K562 (cell line): ENCODE results near the gene P2RY6. TPM values are rescaled to one million over a fixed set of nuclear protein-coding genes. Genes with fewer than 3 reads are reported as not detected.

Source experiments
- KHSRP ChIP-seq: fragments of 450-650 bp; IDR thresholded peaks from 2 replicates; pipeline ENCODE4 v1.6.1; 2017
- KLF16 ChIP-seq: IDR thresholded peaks from 2 replicates; pipeline ENCODE4 v1.6.1; 2016; ENCODE audit warnings: antibody characterized with exemption
- RAD21 ChIP-seq, 2 experiments: fragments of 250-450 bp in 1 of 2; fragments of 450-650 bp in 1 of 2; sonication (Bioruptor Pico) in 1 of 2; formaldehyde crosslinking in 1 of 2; IDR thresholded peaks in 1 of 2; conservative IDR thresholded peaks in 1 of 2; 2 replicates each; pipeline versions ENCODE4 v1.4.0 to v1.8.0; 2020 to 2022; ENCODE audit warnings: mild to moderate bottlenecking in 2 of 2, moderate library complexity in 1 of 2
- SMAD4 ChIP-seq: fragments of 250-450 bp; sonication (Bioruptor Pico); conservative IDR thresholded peaks from 2 replicates; pipeline ENCODE4 v1.8.0; 2021; ENCODE audit warnings: inconsistent platforms, mild to moderate bottlenecking, moderate library complexity
- TBP ChIP-seq: optimal IDR thresholded peaks from 2 replicates; pipeline ENCODE3; 2011; ENCODE audit warnings: low read depth, low read length, improper control_type of control experiment
- ZKSCAN1 ChIP-seq: fragments of 150-350 bp; IDR thresholded peaks from 2 replicates; pipeline ENCODE4 v1.6.1; 2016; ENCODE audit warnings: low read depth, low read length
- polyA plus RNA-seq, 8 experiments: library from polyadenylated mRNA; depleted of rRNA in 4 of 8; stranded (reverse) in 5 of 8; unstranded in 3 of 8; fragments of >200 nt; fragmentation: Nextera tagmentation in 2 of 8; fragmentation: Illumina TruSeq in 1 of 8; extraction: Ambion mirVana in 2 of 8; extraction: Trizol in 1 of 8; gene quantifications; 2 replicates each; pipeline versions ENCODE4 v1.2.1 to v1.2.3, GENCODE V29; 2011 to 2014; ENCODE audit warnings: inconsistent platforms in 1 of 8, missing spikeins in 1 of 8
- total RNA-seq, 7 experiments: library from RNA; depleted of rRNA in 6 of 7; stranded (reverse); fragments of >200 nt in 6 of 7; fragmentation: Illumina TruSeq in 2 of 7; extraction: Trizol in 2 of 7; gene quantifications; 2 replicates each; pipeline versions ENCODE4 v1.2.1 to v1.2.3, GENCODE V29; 2011 to 2021; ENCODE audit warnings: low replicate concordance in 1 of 7
- TF ChIP-seq, protein P1 (sequence below): fragments of 450-650 bp; IDR thresholded peaks from 2 replicates; pipeline ENCODE4 v1.7.1; 2018; ENCODE audit warnings: mild to moderate bottlenecking, low read depth; ENCODE audit not compliant: partially characterized antibody
- TF ChIP-seq, protein P2 (sequence below): fragments of 450-650 bp; IDR thresholded peaks from 2 replicates; pipeline ENCODE4 v1.6.1; 2018; ENCODE audit not compliant: partially characterized antibody
- TF ChIP-seq, protein P3 (sequence below): sonication (generic); formaldehyde crosslinking; IDR thresholded peaks from 2 replicates; pipeline ENCODE4 v1.8.1; 2022; ENCODE audit warnings: missing genetic modification reagents
- TF ChIP-seq, protein P4 (sequence below): fragments of 450-650 bp; IDR thresholded peaks from 2 replicates; pipeline ENCODE4 v1.6.1; 2016; ENCODE audit warnings: antibody characterized with exemption

Gene P2RY6
- total and polyA plus RNA-seq, 9 of the 15 experiments (the other 6 are each of a cell fraction or from before 2014, with no cell fraction given), result not detected

DNA sequence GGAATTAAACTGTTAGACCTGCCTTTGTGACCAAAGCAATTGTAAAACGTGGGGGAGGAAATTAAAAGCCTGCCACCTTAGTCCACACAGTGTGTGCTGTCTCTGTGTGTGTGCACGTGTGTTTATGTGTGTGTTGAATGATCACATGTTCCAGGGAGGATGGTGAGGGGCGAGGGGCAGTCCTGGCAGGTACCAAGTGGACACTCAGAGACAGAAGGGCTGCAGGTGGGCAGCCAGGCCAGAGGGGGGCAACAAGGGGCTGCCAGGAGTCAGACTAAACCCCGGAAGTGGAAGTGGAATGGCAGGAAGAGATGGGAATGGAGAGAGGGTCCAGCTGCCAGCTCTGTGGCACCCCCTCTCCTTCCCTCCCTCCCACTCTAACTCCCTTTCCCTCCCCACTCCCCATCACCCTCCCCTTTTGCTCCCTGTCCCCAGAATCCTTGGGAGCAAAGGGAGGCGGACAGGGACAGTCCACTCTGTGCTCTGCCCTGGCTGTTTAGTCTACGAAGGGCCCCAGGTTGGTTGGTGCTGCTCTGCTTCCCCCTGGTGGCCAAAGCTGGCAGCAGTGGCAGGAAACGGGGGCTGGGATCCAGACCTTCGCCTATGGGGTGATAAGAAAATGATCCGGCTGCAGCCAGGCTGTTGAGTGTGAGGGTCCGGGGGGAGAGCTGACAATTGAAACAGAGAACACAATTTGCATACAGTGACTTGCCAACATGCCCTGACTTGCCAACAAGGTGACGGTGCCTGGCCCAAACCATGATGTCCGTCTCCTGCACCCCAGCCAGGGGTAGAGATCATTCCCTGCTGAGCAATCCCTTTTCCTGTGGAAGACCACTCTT, 29.7 kb upstream of the P2RY6 start (continued):
- TF ChIP-seq ZKSCAN1 (0 out of 2 replicates have a peak, but pooled peaks have one; percentile 33), RAD21 (CRISPR knock-in tag; conservative IDR thresholded peaks at IDR 0.05 in 1 of 2, IDR thresholded peaks at IDR 0.05 in 1 of 2) (peak; percentile 68 to 81), TBP (peak; percentile 56), SMAD4 (CRISPR knock-in tag) (peak; percentile 95), KHSRP (no peak), KLF16 (0 out of 2 replicates have a peak, but pooled peaks have one; percentile 38)
- TF ChIP-seq, protein P1, sequence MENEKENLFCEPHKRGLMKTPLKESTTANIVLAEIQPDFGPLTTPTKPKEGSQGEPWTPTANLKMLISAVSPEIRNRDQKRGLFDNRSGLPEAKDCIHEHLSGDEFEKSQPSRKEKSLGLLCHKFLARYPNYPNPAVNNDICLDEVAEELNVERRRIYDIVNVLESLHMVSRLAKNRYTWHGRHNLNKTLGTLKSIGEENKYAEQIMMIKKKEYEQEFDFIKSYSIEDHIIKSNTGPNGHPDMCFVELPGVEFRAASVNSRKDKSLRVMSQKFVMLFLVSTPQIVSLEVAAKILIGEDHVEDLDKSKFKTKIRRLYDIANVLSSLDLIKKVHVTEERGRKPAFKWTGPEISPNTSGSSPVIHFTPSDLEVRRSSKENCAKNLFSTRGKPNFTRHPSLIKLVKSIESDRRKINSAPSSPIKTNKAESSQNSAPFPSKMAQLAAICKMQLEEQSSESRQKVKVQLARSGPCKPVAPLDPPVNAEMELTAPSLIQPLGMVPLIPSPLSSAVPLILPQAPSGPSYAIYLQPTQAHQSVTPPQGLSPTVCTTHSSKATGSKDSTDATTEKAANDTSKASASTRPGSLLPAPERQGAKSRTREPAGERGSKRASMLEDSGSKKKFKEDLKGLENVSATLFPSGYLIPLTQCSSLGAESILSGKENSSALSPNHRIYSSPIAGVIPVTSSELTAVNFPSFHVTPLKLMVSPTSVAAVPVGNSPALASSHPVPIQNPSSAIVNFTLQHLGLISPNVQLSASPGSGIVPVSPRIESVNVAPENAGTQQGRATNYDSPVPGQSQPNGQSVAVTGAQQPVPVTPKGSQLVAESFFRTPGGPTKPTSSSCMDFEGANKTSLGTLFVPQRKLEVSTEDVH, result peak; percentile 75
- TF ChIP-seq, protein P2, sequence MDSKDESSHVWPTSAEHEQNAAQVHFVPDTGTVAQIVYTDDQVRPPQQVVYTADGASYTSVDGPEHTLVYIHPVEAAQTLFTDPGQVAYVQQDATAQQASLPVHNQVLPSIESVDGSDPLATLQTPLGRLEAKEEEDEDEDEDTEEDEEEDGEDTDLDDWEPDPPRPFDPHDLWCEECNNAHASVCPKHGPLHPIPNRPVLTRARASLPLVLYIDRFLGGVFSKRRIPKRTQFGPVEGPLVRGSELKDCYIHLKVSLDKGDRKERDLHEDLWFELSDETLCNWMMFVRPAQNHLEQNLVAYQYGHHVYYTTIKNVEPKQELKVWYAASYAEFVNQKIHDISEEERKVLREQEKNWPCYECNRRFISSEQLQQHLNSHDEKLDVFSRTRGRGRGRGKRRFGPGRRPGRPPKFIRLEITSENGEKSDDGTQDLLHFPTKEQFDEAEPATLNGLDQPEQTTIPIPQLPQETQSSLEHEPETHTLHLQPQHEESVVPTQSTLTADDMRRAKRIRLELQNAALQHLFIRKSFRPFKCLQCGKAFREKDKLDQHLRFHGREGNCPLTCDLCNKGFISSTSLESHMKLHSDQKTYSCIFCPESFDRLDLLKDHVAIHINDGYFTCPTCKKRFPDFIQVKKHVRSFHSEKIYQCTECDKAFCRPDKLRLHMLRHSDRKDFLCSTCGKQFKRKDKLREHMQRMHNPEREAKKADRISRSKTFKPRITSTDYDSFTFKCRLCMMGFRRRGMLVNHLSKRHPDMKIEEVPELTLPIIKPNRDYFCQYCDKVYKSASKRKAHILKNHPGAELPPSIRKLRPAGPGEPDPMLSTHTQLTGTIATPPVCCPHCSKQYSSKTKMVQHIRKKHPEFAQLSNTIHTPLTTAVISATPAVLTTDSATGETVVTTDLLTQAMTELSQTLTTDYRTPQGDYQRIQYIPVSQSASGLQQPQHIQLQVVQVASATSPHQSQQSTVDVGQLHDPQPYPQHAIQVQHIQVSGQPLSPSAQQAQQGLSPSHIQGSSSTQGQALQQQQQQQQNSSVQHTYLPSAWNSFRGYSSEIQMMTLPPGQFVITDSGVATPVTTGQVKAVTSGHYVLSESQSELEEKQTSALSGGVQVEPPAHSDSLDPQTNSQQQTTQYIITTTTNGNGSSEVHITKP, result peak; percentile 41
- TF ChIP-seq, protein P3, sequence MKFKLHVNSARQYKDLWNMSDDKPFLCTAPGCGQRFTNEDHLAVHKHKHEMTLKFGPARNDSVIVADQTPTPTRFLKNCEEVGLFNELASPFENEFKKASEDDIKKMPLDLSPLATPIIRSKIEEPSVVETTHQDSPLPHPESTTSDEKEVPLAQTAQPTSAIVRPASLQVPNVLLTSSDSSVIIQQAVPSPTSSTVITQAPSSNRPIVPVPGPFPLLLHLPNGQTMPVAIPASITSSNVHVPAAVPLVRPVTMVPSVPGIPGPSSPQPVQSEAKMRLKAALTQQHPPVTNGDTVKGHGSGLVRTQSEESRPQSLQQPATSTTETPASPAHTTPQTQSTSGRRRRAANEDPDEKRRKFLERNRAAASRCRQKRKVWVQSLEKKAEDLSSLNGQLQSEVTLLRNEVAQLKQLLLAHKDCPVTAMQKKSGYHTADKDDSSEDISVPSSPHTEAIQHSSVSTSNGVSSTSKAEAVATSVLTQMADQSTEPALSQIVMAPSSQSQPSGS (CRISPR knock-in tag), result no peak
- TF ChIP-seq, protein P4, sequence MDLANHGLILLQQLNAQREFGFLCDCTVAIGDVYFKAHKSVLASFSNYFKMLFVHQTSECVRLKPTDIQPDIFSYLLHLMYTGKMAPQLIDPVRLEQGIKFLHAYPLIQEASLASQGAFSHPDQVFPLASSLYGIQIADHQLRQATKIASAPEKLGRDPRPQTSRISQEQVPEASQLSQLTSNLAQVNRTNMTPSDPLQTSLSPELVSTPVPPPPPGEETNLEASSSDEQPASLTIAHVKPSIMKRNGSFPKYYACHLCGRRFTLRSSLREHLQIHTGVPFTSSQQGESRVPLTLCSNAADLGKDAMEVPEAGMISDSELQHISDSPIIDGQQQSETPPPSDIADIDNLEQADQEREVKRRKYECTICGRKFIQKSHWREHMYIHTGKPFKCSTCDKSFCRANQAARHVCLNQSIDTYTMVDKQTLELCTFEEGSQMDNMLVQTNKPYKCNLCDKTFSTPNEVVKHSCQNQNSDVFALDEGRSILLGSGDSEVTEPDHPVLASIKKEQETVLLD, result peak; percentile 31; the same call in 1 of the 2 replicates
